ENCODE data around the gene RNF2. TPM values are rescaled to one million over a fixed set of nuclear protein-coding genes. Genes with fewer than 3 reads are reported as not detected.
"Not testable (repeated sequence)": the region's sequence is repeated elsewhere in the genome, so short reads cannot be mapped to it uniquely, and the experiment has no call there.

RNF2 gene
- total RNA-seq, result 25.7 and 30.6 TPM in 2 replicates

- peak; percentile 67 for DNase-seq (ENCODE audit: low spot score)
- peaks cover 21% of the 10 kb centered on the region for H3K4me1 Mint-ChIP-seq (ENCODE audit: low read depth)
- peak within 1 kb of the TSS; percentile 87 for H3K4me3 Mint-ChIP-seq (ENCODE audit: low read depth)
- no peaks in the 10 kb centered on the region for H3K9me3 Mint-ChIP-seq
- peaks cover 13% of the 10 kb centered on the region for H3K27me3 Mint-ChIP-seq (ENCODE audit: low read depth)
- no peaks in the 10 kb centered on the region for H3K36me3 Mint-ChIP-seq (ENCODE audit: low read depth)
- intact Hi-C loops (cut with micrococcal nuclease), result loop anchor here (1.0 to 10.0 kb wide), 6 partner anchors 73 to 1250 kb away; partner anchors contain the start of genes C1orf21, IVNS1ABP, NIBAN1 and PRG4
- peak within 1 kb of the TSS; percentile 80 for H3K27ac Mint-ChIP-seq
Measured at GRCh38 chr1:185044981-185045813, at the start of gene RNF2. Gene RNF2 (plus strand): TSS chr1:185045558. CDS start chr1:185087554, 41,996 bp downstream.

- H3K9me3 Mint-ChIP-seq; H3K36me3 Mint-ChIP-seq (ENCODE audit: low read depth); DNase-seq (ENCODE audit: low spot score); H3K27ac Mint-ChIP-seq; H3K4me3 Mint-ChIP-seq (ENCODE audit: low read depth); intact Hi-C loops (cut with micrococcal nuclease); H3K4me1 Mint-ChIP-seq (ENCODE audit: low read depth): not testable (repeated sequence)
- peaks cover 12% of the 10 kb centered on the region for H3K27me3 Mint-ChIP-seq (ENCODE audit: low read depth)
Measured at GRCh38 chr1:184999974-185000373, 45.4 kb upstream of the RNF2 start.

- H3K4me3 Mint-ChIP-seq (ENCODE audit: low read depth); H3K4me1 Mint-ChIP-seq (ENCODE audit: low read depth); H3K36me3 Mint-ChIP-seq (ENCODE audit: low read depth); intact Hi-C loops (cut with micrococcal nuclease); H3K9me3 Mint-ChIP-seq; DNase-seq (ENCODE audit: low spot score); H3K27ac Mint-ChIP-seq; H3K27me3 Mint-ChIP-seq (ENCODE audit: low read depth): not testable (repeated sequence)
Measured at GRCh38 chr1:185001312-185001880, 44.0 kb upstream of the RNF2 start.

- no peak overlapping the region for H3K27ac Mint-ChIP-seq
- DNase-seq (ENCODE audit: low spot score), result no peak
Measured at GRCh38 chr1:185008838-185009237, 36.5 kb upstream of the RNF2 start.

GRCh38 chr1:185010361-185010760 lies 35.0 kb upstream of the RNF2 start:
- Mint-ChIP-seq H3K27ac (no peak overlapping the region), H3K4me3 (ENCODE audit: low read depth) (no peak overlapping the region), H3K27me3 (ENCODE audit: low read depth) (no peaks in the 10 kb centered on the region), H3K9me3 (no peaks in the 10 kb centered on the region), H3K36me3 (ENCODE audit: low read depth) (no peaks in the 10 kb centered on the region), H3K4me1 (ENCODE audit: low read depth) (no peaks in the 10 kb centered on the region)
- intact Hi-C loops (cut with micrococcal nuclease), result no loop called here
- DNase-seq (ENCODE audit: low spot score), result no peak

More at GRCh38 chr1:185008838-185009237, 36.5 kb upstream of the RNF2 start:
- Mint-ChIP-seq H3K4me1 (ENCODE audit: low read depth) (no peaks in the 10 kb centered on the region), H3K4me3 (ENCODE audit: low read depth) (no peak overlapping the region), H3K36me3 (ENCODE audit: low read depth) (no peaks in the 10 kb centered on the region), H3K9me3 (no peaks in the 10 kb centered on the region), H3K27me3 (ENCODE audit: low read depth) (no peaks in the 10 kb centered on the region)
- intact Hi-C loops (cut with micrococcal nuclease), result no loop called here

GRCh38 chr1:185014941-185015340 lies 30.4 kb upstream of the RNF2 start:
- intact Hi-C loops (cut with micrococcal nuclease), result no loop called here
- no peak overlapping the region for H3K27ac Mint-ChIP-seq
- no peak for DNase-seq (ENCODE audit: low spot score)

GRCh38 chr1:185015631-185016030 lies 29.7 kb upstream of the RNF2 start:
- Mint-ChIP-seq H3K27me3 (ENCODE audit: low read depth) (no peaks in the 10 kb centered on the region), H3K27ac (no peak overlapping the region), H3K36me3 (ENCODE audit: low read depth) (no peaks in the 10 kb centered on the region), H3K4me1 (ENCODE audit: low read depth) (no peaks in the 10 kb centered on the region), H3K9me3 (no peaks in the 10 kb centered on the region), H3K4me3 (ENCODE audit: low read depth) (no peak overlapping the region)
- no peak for DNase-seq (ENCODE audit: low spot score)
- intact Hi-C loops (cut with micrococcal nuclease), result no loop called here

More at GRCh38 chr1:185014941-185015340, 30.4 kb upstream of the RNF2 start:
- Mint-ChIP-seq H3K36me3 (ENCODE audit: low read depth) (no peaks in the 10 kb centered on the region), H3K4me3 (ENCODE audit: low read depth) (no peak overlapping the region), H3K9me3 (no peaks in the 10 kb centered on the region), H3K27me3 (ENCODE audit: low read depth) (no peaks in the 10 kb centered on the region), H3K4me1 (ENCODE audit: low read depth) (no peaks in the 10 kb centered on the region)

GRCh38 chr1:185016880-185017279 lies 28.5 kb upstream of the RNF2 start:
- Mint-ChIP-seq H3K27ac (no peak overlapping the region), H3K4me1 (ENCODE audit: low read depth) (no peaks in the 10 kb centered on the region), H3K4me3 (ENCODE audit: low read depth) (no peak overlapping the region), H3K36me3 (ENCODE audit: low read depth) (no peaks in the 10 kb centered on the region), H3K27me3 (ENCODE audit: low read depth) (no peaks in the 10 kb centered on the region), H3K9me3 (no peaks in the 10 kb centered on the region)
- intact Hi-C loops (cut with micrococcal nuclease), result no loop called here
- DNase-seq (ENCODE audit: low spot score), result no peak

GRCh38 chr1:185017338-185017737 lies 28.0 kb upstream of the RNF2 start:
- Mint-ChIP-seq H3K27ac (no peak overlapping the region), H3K4me1 (ENCODE audit: low read depth) (no peaks in the 10 kb centered on the region), H3K9me3 (no peaks in the 10 kb centered on the region), H3K36me3 (ENCODE audit: low read depth) (no peaks in the 10 kb centered on the region), H3K4me3 (ENCODE audit: low read depth) (no peak overlapping the region), H3K27me3 (ENCODE audit: low read depth) (no peaks in the 10 kb centered on the region)
- DNase-seq (ENCODE audit: low spot score), result no peak
- intact Hi-C loops (cut with micrococcal nuclease), result no loop called here

- intact Hi-C loops (cut with micrococcal nuclease), result no loop called here
- Mint-ChIP-seq H3K27ac (no peak overlapping the region), H3K4me1 (ENCODE audit: low read depth) (no peaks in the 10 kb centered on the region), H3K9me3 (no peaks in the 10 kb centered on the region), H3K4me3 (ENCODE audit: low read depth) (no peak overlapping the region), H3K36me3 (ENCODE audit: low read depth) (no peaks in the 10 kb centered on the region), H3K27me3 (ENCODE audit: low read depth) (no peaks in the 10 kb centered on the region)
- no peak for DNase-seq (ENCODE audit: low spot score)
Measured at GRCh38 chr1:185017966-185018365, 27.4 kb upstream of the RNF2 start.

- Mint-ChIP-seq H3K4me3 (ENCODE audit: low read depth) (no peak overlapping the region), H3K36me3 (ENCODE audit: low read depth) (peaks cover 6% of the 10 kb centered on the region), H3K4me1 (ENCODE audit: low read depth) (no peaks in the 10 kb centered on the region), H3K27me3 (ENCODE audit: low read depth) (peaks cover 9% of the 10 kb centered on the region), H3K9me3 (peaks cover 26% of the 10 kb centered on the region), H3K27ac (no peak overlapping the region)
- DNase-seq (ENCODE audit: low spot score), result no peak
- intact Hi-C loops (cut with micrococcal nuclease), result no loop called here
Measured at GRCh38 chr1:185027252-185027882, 18.0 kb upstream of the RNF2 start.

GRCh38 chr1:185033686-185034085 lies 11.7 kb upstream of the RNF2 start:
- no peaks in the 10 kb centered on the region for H3K4me1 Mint-ChIP-seq (ENCODE audit: low read depth)
- no peaks in the 10 kb centered on the region for H3K36me3 Mint-ChIP-seq (ENCODE audit: low read depth)

GRCh38 chr1:185035258-185035657 lies 10.1 kb upstream of the RNF2 start:
- no peak overlapping the region for H3K27ac Mint-ChIP-seq
- no peaks in the 10 kb centered on the region for H3K36me3 Mint-ChIP-seq (ENCODE audit: low read depth)
- no peaks in the 10 kb centered on the region for H3K4me1 Mint-ChIP-seq (ENCODE audit: low read depth)
- H3K9me3 Mint-ChIP-seq, result no peaks in the 10 kb centered on the region
- H3K4me3 Mint-ChIP-seq (ENCODE audit: low read depth), result no peak overlapping the region
- H3K27me3 Mint-ChIP-seq (ENCODE audit: low read depth), result peaks cover 20% of the 10 kb centered on the region
- DNase-seq (ENCODE audit: low spot score), result no peak
- intact Hi-C loops (cut with micrococcal nuclease), result no loop called here

More at GRCh38 chr1:185033686-185034085, 11.7 kb upstream of the RNF2 start:
- H3K27ac Mint-ChIP-seq, result no peak overlapping the region
- no peak for DNase-seq (ENCODE audit: low spot score)
- H3K4me3 Mint-ChIP-seq (ENCODE audit: low read depth), result no peak overlapping the region
- intact Hi-C loops (cut with micrococcal nuclease), result no loop called here
- H3K9me3 Mint-ChIP-seq, result no peaks in the 10 kb centered on the region
- H3K27me3 Mint-ChIP-seq (ENCODE audit: low read depth), result peaks cover 18% of the 10 kb centered on the region

Measured in activated T-helper 2 cell treated with anti-CD3 and anti-CD28 coated beads, Interferon-gamma antibody, Interleukin-2, Interleukin-4, amounts not matched to agents 10 μg/mL and 5 μg/mL and 100 μg/mL, durations not matched to agents 14 hours and 24 hours and 36 hours (primary cell).